Fibroblast of lung (primary cell): Measurements from ENCODE around the gene QSOX2.

Experiments
- CTCF ChIP-seq, 2 donors: IDR thresholded peaks in 1 of 2; conservative IDR thresholded peaks in 1 of 2; 1 replicate in 1 of 2; 2 replicates in 1 of 2; pipeline ENCODE4 v1.5.1; 2011 to 2012; ENCODE audit warnings: low read length in 2 of 2, control low read depth in 1 of 2, inconsistent platforms in 1 of 2, low read depth in 1 of 2, mild to moderate bottlenecking in 1 of 2
- EZH2 ChIP-seq: IDR thresholded peaks from 2 replicates; pipeline ENCODE4 v1.5.1; 2012; ENCODE audit warnings: low read length, control low read depth, mild to moderate bottlenecking; ENCODE audit errors: missing control alignments

GRCh38 chr9:136280535-136281315, 35.1 kb upstream of the QSOX2 start:
- TF ChIP-seq CTCF (conservative IDR thresholded peaks at IDR 0.05 in 1 of 2, IDR thresholded peaks at IDR 0.05 in 1 of 2; ENCODE audit: low read depth in 1 of 2, low read length in 2 of 2) (no peak), EZH2 (no peak)
